IPS-NIHi7 (cell line): ENCODE measurements around the gene STRIT1.
"Not testable (repeated sequence)": the region's sequence is repeated elsewhere in the genome, so short reads cannot be mapped to it uniquely, and the experiment has no call there.

Experiments used
- DNase-seq: peaks from one replicate; pipeline ENCODE4 v3.0.0; 2012; ENCODE audit warnings: mixed read lengths; ENCODE audit errors: extremely low spot score

STRIT1 gene

GRCh38 chr3:155313300-155313699 lies 19.8 kb upstream of the STRIT1 start:
- no peak for DNase-seq

- no peak for DNase-seq
Observed at GRCh38 chr3:155312781-155313180, 19.3 kb upstream of the STRIT1 start.

GRCh38 chr3:155309581-155309980 lies 16.1 kb upstream of the STRIT1 start:
- no peak for DNase-seq

- no peak for DNase-seq
Observed at GRCh38 chr3:155308831-155309230, 15.3 kb upstream of the STRIT1 start.

- no peak for DNase-seq
Observed at GRCh38 chr3:155307183-155307582, 13.7 kb upstream of the STRIT1 start.

GRCh38 chr3:155304394-155304793 lies 10.9 kb upstream of the STRIT1 start:
- no peak for DNase-seq

- DNase-seq, result no peak
Observed at GRCh38 chr3:155303540-155304097, 10.1 kb upstream of the STRIT1 start.

GRCh38 chr3:155302891-155303290 lies 9.4 kb upstream of the STRIT1 start:
- DNase-seq, result no peak

- DNase-seq, result no peak
Observed at GRCh38 chr3:155302481-155302880, 9.0 kb upstream of the STRIT1 start.

GRCh38 chr3:155297100-155297499 lies 3.6 kb upstream of the STRIT1 start:
- no peak for DNase-seq

GRCh38 chr3:155296413-155296812 lies 2.9 kb upstream of the STRIT1 start:
- DNase-seq, result no peak

GRCh38 chr3:155292693-155293092 lies 790 bp downstream of the STRIT1 start:
- DNase-seq, result no peak

- no peak for DNase-seq
Observed at GRCh38 chr3:155292133-155292532, 1.4 kb downstream of the STRIT1 start.

- no peak for DNase-seq
Observed at GRCh38 chr3:155286736-155287135, 6.7 kb downstream of the STRIT1 start.

GRCh38 chr3:155285936-155286335 lies 7.5 kb downstream of the STRIT1 start:
- DNase-seq, result no peak

GRCh38 chr3:155283092-155284056 lies 10.1 kb downstream of the STRIT1 start:
- no peak for DNase-seq

- DNase-seq, result no peak
Observed at GRCh38 chr3:155282385-155283091, 10.9 kb downstream of the STRIT1 start.

- DNase-seq, result no peak
Observed at GRCh38 chr3:155281912-155282311, 11.6 kb downstream of the STRIT1 start.

- not testable (repeated sequence) for DNase-seq
Observed at GRCh38 chr3:155276089-155276488, 17.4 kb downstream of the STRIT1 start.

- not testable (repeated sequence) for DNase-seq
Observed at GRCh38 chr3:155275159-155275754, 18.2 kb downstream of the STRIT1 start.

GRCh38 chr3:155274435-155274834 lies 19.0 kb downstream of the STRIT1 start:
- DNase-seq, result not testable (repeated sequence)

GRCh38 chr3:155271343-155271613 lies 22.2 kb downstream of the STRIT1 start:
- DNase-seq, result no peak
